ENCODE measurements around the gene LEF1. TPM values are rescaled to one million over a fixed set of nuclear protein-coding genes. Genes with fewer than 3 reads are reported as not detected.

Gene LEF1
- total and polyA plus RNA-seq, 2 of the 8 experiments (the other 6 are each of a cell fraction or from before 2014, with no cell fraction given): 2.6 to 5.2 TPM

DNA sequence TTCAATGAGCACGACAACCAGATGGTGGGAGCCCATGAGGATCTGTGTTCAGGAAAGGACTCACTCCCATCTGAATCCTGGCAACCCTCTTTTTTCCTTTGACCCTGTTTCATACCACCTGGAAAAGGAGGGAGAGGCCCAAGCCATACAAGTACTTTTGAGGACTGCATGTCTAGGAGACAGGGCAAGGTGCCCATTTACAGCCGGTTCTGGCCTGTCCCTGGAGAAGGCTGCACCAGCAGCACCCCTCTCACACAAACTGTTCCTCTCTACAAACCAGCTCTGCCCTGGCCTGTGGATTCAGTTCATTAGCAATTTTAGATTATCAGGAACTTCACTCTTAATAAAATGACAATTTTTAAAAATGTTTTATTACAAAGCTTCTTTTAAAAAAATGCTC lies 121.5 kb downstream of the LEF1 start:
- H3K79me2 ChIP-seq (ENCODE audit: control insufficient read depth in 1 of 2, insufficient read depth in 2 of 2, low read length in 2 of 2): no peaks in the 10 kb centered on the region
- no peaks in the 10 kb centered on the region for H3K23me2 ChIP-seq (ENCODE audit: low read depth, low read length)
- no peak overlapping the region for H3K4me2 ChIP-seq (ENCODE audit: insufficient read depth in 1 of 2, low read depth in 2 of 2, low read length in 2 of 2)
- no peaks in the 10 kb centered on the region for H4K20me1 ChIP-seq (replicated peaks in 1 of 2; ENCODE audit: control insufficient read depth in 1 of 2, insufficient read depth in 2 of 2, low read length in 2 of 2)
- H3K9me3 ChIP-seq (ENCODE audit: insufficient read depth in 2 of 2, low read depth in 1 of 2, low read length in 1 of 2): no peaks in the 10 kb centered on the region
- FAIRE-seq (no peak), DNase-seq (ENCODE audit: low read depth in 1 of 2, low spot score in 2 of 2) (no peak)
- no peak overlapping the region for H4K8ac ChIP-seq (ENCODE audit: extremely low read depth, insufficient read depth, low read length)
- peaks cover 0 to 3% (median 2%) of the 10 kb centered on the region in 4 experiments; a peak in 4 of 7 replicates for H3K4me1 ChIP-seq (replicated peaks in 1 of 4; ENCODE audit: control insufficient read depth in 3 of 4, insufficient read depth in 4 of 4, low read length in 3 of 4)
- WGBS, 2 experiments (ENCODE audit: extremely low coverage in 1 of 2, insufficient coverage in 1 of 2, insufficient read length in 1 of 2, insufficient replicate concordance in 2 of 2, low coverage in 1 of 2, low lambda C conversion rate in 2 of 2, missing lambda C conversion rate in 1 of 2): 90% methylated on average over 2 of the region's 2 CpGs; no CpG with 5 or more reads in 1 of the 2 experiments
- H3K27ac ChIP-seq (ENCODE audit: low read depth, low read length): no peak overlapping the region
- H2BK20ac ChIP-seq (ENCODE audit: low read length): no peak overlapping the region
- no peak overlapping the region for H2BK5ac ChIP-seq (ENCODE audit: low read depth, low read length)
- H4K91ac ChIP-seq (replicated peaks; ENCODE audit: insufficient read length, low read length): no peak overlapping the region
- H2AK5ac ChIP-seq (ENCODE audit: low read depth, low read length): no peak overlapping the region
- no peaks in the 10 kb centered on the region for H3K36me3 ChIP-seq (ENCODE audit: control insufficient read depth in 2 of 4, insufficient read depth in 4 of 4, low read length in 3 of 4)
- H3K56ac ChIP-seq (replicated peaks; ENCODE audit: insufficient read length, low read depth, low read length): no peak overlapping the region
- no peaks in the 10 kb centered on the region for H3K79me1 ChIP-seq (ENCODE audit: low read depth, low read length)
- H3K9ac ChIP-seq (replicated peaks in 1 of 4; ENCODE audit: extremely low read depth in 1 of 4, low read depth in 3 of 4, low read length in 3 of 4): no peak overlapping the region
- no peak overlapping the region for H3K14ac ChIP-seq (ENCODE audit: insufficient read length)
- H2AFZ ChIP-seq (ENCODE audit: low read length): no peak overlapping the region
- H3K4ac ChIP-seq (replicated peaks; ENCODE audit: insufficient read length, low read depth, low read length): no peak overlapping the region
- H2BK120ac ChIP-seq (replicated peaks; ENCODE audit: low read depth, low read length): no peak overlapping the region
- H2BK12ac ChIP-seq (ENCODE audit: low read depth, low read length): no peak overlapping the region
- POLR2A ChIA-PET (ENCODE audit: partially characterized antibody): no interaction called here
- 0 out of 7 replicates have a peak, but pooled peaks cover 0 to 2% (median 0%) of the 10 kb centered on the region in 4 experiments for H3K27me3 ChIP-seq (replicated peaks in 1 of 4; ENCODE audit: control insufficient read depth in 3 of 4, extremely low read depth in 1 of 4, insufficient read depth in 3 of 4, low read length in 3 of 4)
- H3K4me3 ChIP-seq (ENCODE audit: extremely low read depth in 1 of 4, insufficient read depth in 2 of 4, low read depth in 3 of 4, low read length in 4 of 4): no peak overlapping the region
- no peak overlapping the region for H3K23ac ChIP-seq (ENCODE audit: insufficient read length)
- H3K18ac ChIP-seq (ENCODE audit: extremely low read depth, low read length): no peak overlapping the region
- CTCF ChIA-PET (ENCODE audit: partially characterized antibody): interaction anchor here (0.9 to 3.9 kb wide), 7 partner anchors 13 to 525 kb away, joined by 3 to 20 read pairs (median 6); no protein-coding TSS in a partner anchor
- H4K5ac ChIP-seq (ENCODE audit: insufficient read length, low read depth, low read length): no peak overlapping the region
- no peak overlapping the region for H2BK15ac ChIP-seq (ENCODE audit: low read length)
- no peak for TF ChIP-seq TAF7 (optimal IDR thresholded peaks at IDR 0.05; ENCODE audit: borderline replicate concordance, low read depth, low read length)
- TF ChIP-seq TBP (IDR thresholded peaks at IDR 0.05; ENCODE audit: low read depth, low read length): no peak
- no peak for TF ChIP-seq NRF1 (IDR thresholded peaks at IDR 0.05; ENCODE audit: low read depth, low read length)
- TF ChIP-seq TEAD4 (IDR thresholded peaks at IDR 0.05; ENCODE audit: low read depth, low read length): no peak
- no peak for TF ChIP-seq ZNF274 (IDR thresholded peaks at IDR 0.05; ENCODE audit: borderline replicate concordance, extremely low read depth, low read length)
- TF ChIP-seq CEBPB (IDR thresholded peaks at IDR 0.05; ENCODE audit: low read depth, low read length): no peak
- TF ChIP-seq SIRT6 (IDR thresholded peaks at IDR 0.05; ENCODE audit: low read length): no peak
- TF ChIP-seq TAF1 (IDR thresholded peaks at IDR 0.05; ENCODE audit: low read depth, low read length): no peak
- TF ChIP-seq CBX5 (IDR thresholded peaks at IDR 0.05; ENCODE audit: low read depth, low read length): no peak
- TF ChIP-seq, protein P1, sequence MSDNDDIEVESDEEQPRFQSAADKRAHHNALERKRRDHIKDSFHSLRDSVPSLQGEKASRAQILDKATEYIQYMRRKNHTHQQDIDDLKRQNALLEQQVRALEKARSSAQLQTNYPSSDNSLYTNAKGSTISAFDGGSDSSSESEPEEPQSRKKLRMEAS (IDR thresholded peaks at IDR 0.05): no peak
- TF ChIP-seq SRF (IDR thresholded peaks at IDR 0.05; ENCODE audit: low read depth, low read length): no peak
- no peak for TF ChIP-seq BCL11A (IDR thresholded peaks at IDR 0.05; ENCODE audit: low read depth in 2 of 2, low read length in 2 of 2)
- TF ChIP-seq CBX8 (IDR thresholded peaks at IDR 0.05; ENCODE audit: borderline replicate concordance, low read depth, low read length): no peak
- no peak for TF ChIP-seq CHD1 (IDR thresholded peaks at IDR 0.05; ENCODE audit: low read depth, low read length)
- no peak for TF ChIP-seq FOSL1 (IDR thresholded peaks at IDR 0.05; ENCODE audit: insufficient read depth, low read depth, low read length)
- no peak for TF ChIP-seq SP1 (IDR thresholded peaks at IDR 0.05; ENCODE audit: low read depth, low read length)

Measured in H1 (cell line).